IPS DF 6.9 (cell line): Measurements from ENCODE around the gene MCF2L2.
"Not testable (repeated sequence)": the region's sequence is repeated elsewhere in the genome, so short reads cannot be mapped to it uniquely, and the experiment has no call there.

ENCODE experiments used
- DNase-seq: peaks from one replicate; pipeline ENCODE4 v3.0.0-alpha.2; 2013; ENCODE audit warnings: low read depth, low spot score
- H3K27ac ChIP-seq: one replicate; pipeline ENCODE4 v1.5.1; 2013; ENCODE audit warnings: low read length, control low read depth
- H3K27me3 ChIP-seq: 2 replicates; pipeline ENCODE4 v1.6.1; 2013; ENCODE audit warnings: mild to moderate bottlenecking, low read length; ENCODE audit not compliant: control insufficient read depth, insufficient read depth
- H3K36me3 ChIP-seq: 2 replicates; pipeline ENCODE4 v1.6.1; 2013; ENCODE audit warnings: low read length; ENCODE audit not compliant: control insufficient read depth, insufficient read depth
- H3K4me1 ChIP-seq: 2 replicates; pipeline ENCODE4 v1.6.1; 2013; ENCODE audit warnings: low read length; ENCODE audit not compliant: control insufficient read depth, insufficient read depth
- H3K4me3 ChIP-seq: 2 replicates; pipeline ENCODE4 v1.5.1; 2013; ENCODE audit warnings: mild to moderate bottlenecking, low read length
- H3K9me3 ChIP-seq: 2 replicates; pipeline ENCODE4 v1.6.1; 2013; ENCODE audit warnings: low read length, inconsistent platforms; ENCODE audit not compliant: control insufficient read depth, insufficient read depth
- WGBS: extraction: QIAGEN DNeasy Blood & Tissue Kit; methylation state at CpG from one replicate; pipeline ENCODE4 v1.1.7; 2013; ENCODE audit warnings: mixed read lengths, missing lambda C conversion rate; ENCODE audit not compliant: insufficient read length, insufficient coverage; 5-methylcytosine and 5-hydroxymethylcytosine counted together

The MCF2L2 gene, protein sequence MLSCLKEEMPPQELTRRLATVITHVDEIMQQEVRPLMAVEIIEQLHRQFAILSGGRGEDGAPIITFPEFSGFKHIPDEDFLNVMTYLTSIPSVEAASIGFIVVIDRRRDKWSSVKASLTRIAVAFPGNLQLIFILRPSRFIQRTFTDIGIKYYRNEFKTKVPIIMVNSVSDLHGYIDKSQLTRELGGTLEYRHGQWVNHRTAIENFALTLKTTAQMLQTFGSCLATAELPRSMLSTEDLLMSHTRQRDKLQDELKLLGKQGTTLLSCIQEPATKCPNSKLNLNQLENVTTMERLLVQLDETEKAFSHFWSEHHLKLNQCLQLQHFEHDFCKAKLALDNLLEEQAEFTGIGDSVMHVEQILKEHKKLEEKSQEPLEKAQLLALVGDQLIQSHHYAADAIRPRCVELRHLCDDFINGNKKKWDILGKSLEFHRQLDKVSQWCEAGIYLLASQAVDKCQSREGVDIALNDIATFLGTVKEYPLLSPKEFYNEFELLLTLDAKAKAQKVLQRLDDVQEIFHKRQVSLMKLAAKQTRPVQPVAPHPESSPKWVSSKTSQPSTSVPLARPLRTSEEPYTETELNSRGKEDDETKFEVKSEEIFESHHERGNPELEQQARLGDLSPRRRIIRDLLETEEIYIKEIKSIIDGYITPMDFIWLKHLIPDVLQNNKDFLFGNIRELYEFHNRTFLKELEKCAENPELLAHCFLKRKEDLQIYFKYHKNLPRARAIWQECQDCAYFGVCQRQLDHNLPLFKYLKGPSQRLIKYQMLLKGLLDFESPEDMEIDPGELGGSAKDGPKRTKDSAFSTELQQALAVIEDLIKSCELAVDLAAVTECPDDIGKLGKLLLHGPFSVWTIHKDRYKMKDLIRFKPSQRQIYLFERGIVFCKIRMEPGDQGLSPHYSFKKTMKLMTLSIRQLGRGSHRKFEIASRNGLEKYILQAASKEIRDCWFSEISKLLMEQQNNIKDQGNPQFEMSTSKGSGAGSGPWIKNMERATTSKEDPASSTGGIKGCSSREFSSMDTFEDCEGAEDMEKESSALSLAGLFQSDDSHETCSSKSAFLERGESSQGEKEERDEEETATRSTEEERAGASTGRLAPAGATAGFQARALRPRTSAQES

DNA sequence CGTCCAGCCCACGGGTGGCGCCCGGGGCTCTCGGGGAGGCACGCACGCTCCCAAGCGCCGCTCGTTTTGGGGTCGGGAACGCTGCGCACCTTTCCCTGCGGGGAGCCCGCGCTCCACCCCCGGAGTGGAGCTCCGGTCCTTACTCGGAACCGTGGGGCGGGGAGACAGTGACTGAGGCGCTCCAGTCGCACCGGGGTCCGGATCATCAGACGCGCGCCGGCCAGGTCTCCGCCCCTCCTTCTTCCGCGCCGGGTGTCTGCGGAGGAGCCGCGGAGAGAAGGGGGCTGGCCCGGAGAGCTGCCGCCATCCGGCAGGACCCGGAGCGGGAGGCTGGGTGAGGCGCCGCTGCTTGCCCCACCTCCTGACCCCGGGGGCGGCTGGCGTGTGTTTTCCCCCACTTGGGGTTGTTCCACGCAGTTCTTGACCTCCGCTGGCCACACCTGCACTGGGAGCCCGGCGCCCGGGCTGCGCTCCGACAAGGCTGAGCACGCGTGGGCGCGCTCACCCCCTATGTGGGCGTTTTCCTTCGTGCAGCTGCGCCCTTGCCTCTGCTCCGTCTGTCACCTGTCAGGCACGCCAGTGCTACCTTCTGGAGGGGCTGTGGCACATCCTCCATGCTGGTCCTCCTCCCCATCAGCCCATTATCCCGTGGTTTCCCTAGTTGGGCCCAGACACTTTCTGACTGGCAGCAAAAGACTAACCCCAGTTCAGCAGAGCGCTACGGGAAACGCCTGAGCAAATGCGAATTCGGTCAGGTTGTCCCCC, at the start of gene MCF2L2:
MCF2L2 (minus strand) TSS at position 173 of the 765 bp plus-strand sequence. CDS start 642 bp downstream, outside the sequence.
- H3K27me3 ChIP-seq = no peaks in the 10 kb centered on the region; the same call in 1 of the 2 replicates
- no CpG with 5 or more reads among the region's 68 CpGs for WGBS

DNA sequence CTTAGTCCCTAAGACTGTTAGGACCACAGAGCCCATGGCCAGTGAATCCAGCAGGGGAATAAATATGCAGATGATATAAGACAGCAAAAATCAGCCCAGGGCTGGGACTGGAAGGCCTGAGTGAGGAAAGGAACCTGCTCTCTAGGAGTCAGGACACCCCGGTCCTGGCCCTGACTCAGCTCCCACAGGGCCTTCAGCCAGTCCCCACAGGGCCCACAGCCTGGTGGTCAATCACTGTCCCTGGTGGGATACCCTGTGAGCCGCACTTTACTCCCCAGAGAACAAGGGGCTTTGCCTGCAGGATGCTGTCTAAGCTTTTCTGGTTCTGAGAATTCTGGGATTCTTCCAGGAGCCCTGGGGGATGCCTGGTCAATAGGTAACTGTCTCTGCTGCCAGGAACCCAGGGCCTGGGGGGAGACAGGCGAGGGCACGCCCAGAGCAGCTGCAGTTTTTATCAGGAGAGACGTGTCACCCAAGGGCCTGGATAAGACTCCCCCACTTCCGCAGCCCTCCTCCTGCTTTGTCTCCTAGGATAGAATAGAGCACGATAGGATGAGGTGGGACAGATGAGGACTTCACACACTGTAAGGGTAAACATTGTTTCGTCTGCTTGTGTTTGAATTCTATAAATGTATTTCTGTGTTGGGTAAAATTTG, 49.5 kb upstream of the MCF2L2 start:
- Histone ChIP-seq H3K4me3 (no peak overlapping the region), H3K9me3 (no peaks in the 10 kb centered on the region), H3K27ac (no peak overlapping the region), H3K36me3 (no peaks in the 10 kb centered on the region), H3K27me3 (no peaks in the 10 kb centered on the region), H3K4me1 (peaks cover 1% of the 10 kb centered on the region)
- WGBS = no CpG with 5 or more reads among the region's 8 CpGs
- no peak for DNase-seq

More for the DNA sequence above, at the start of gene MCF2L2:
- Histone ChIP-seq H3K27ac (no peak within 1 kb of the TSS), H3K36me3 (no peaks in the 10 kb centered on the region), H3K9me3 (no peaks in the 10 kb centered on the region), H3K4me3 (peak within 1 kb of the TSS; percentile 98), H3K4me1 (peaks cover 2% of the 10 kb centered on the region; the same call in 1 of the 2 replicates)
- no peak for DNase-seq

DNA sequence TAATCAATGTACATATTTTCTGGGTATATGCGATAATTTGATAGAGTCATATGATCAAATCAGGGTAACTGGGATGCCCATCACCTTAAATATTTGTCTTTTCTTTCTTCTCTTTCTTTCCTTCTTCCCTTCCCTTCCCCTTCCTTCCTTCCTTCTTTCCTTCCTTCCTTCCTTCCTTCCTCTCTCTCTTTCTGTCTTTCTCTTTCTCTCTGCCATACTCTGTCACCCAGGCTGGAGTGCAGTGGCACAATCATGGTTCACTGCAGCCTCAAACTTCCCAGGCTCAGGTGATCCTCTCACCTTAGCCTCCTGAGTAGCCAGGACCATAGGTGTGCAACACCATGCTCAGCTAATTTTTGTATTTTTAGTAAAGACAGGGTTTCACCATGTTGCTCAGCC, 47.3 kb upstream of the MCF2L2 start:
- not testable (repeated sequence) for H3K4me3 ChIP-seq, H3K4me1 ChIP-seq, H3K27me3 ChIP-seq, H3K27ac ChIP-seq, H3K36me3 ChIP-seq, H3K9me3 ChIP-seq, DNase-seq
- WGBS = no CpG with 5 or more reads among the region's 1 CpG

DNA sequence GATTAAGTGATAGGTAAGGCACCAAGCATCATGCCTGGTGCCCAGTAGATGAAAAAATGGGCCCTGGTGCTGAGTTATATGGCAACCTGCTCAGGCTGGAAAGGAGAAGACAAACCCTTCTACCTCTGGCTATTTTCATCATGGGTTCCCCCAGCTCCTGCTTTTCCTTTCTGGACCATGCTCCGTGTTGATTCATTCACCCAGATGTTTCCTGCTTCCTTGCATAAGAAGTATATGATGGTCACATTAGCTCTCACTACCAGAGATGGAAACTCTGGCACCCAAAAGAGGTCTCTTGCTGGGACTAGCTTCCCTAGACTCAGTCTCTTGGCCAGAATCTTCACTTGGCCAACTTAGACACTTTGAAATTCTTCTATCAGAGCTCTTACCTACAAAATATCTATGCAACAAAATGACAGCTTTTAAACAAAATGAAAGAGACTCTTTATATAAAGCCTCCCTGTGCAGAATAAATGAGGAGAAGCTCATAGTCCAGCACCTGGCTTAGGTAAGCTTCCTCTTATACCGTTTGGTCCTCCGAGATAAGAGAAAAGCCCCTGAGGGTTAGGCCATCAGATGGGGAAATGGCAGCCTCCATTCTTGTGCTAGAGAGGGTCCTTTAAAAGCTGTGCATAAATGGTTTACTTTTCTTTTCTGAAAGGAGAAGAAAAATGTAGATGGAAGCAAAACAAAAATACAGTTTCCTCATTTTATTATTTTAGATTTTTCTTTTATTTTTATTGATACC, 46.8 kb upstream of the MCF2L2 start:
- H3K4me3 ChIP-seq = no peak overlapping the region
- H3K27me3 ChIP-seq = no peaks in the 10 kb centered on the region
- DNase-seq = no peak
- no peaks in the 10 kb centered on the region for H3K9me3 ChIP-seq
- no peaks in the 10 kb centered on the region for H3K36me3 ChIP-seq
- H3K27ac ChIP-seq = no peak overlapping the region
- H3K4me1 ChIP-seq = peaks cover 1% of the 10 kb centered on the region
- no CpG with 5 or more reads among the region's 3 CpGs for WGBS

DNA sequence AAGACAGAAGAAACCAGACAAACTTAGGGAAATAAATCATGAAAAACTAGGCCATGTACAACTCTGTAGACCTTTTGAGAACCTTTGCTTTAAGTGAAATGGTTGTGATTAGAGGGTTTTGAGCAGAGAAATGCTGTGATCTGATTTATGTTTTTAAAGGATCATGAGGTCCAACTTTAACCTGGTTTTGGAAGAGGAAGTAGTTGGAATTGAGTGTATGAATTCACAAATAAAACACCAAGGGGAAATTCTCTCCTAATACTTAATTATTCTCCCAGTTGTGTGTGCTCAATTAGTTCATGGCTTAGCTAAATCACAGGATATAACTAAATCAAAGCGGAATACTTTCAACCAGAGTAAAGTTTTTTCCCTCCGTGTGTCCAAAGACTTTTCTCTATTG, 45.5 kb upstream of the MCF2L2 start:
- Histone ChIP-seq H3K4me3 (no peak overlapping the region), H3K9me3 (no peaks in the 10 kb centered on the region)

DNA sequence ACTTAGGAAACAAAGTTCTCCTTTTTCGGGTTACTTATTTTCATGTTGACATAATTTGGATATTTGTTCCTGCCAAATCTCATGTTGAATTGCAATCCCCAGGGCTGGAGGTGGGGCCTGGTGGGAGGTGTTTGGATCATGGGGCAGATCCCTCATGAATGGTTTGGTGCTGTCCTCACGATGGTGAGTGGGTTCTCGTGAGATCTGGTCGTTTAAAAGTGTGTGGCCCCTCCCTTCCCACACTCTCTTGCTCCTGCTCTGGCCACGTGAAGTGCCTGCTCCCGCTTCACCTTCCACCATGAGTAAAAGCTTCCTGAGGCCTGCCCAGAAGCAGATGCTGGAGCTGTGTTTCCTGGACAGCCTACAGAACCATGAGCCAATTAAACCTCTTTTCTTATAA, 43.7 kb upstream of the MCF2L2 start:
- WGBS = no CpG with 5 or more reads among the region's 6 CpGs

More for the DNA sequence above, 45.5 kb upstream of the MCF2L2 start:
- H3K27me3 ChIP-seq = no peaks in the 10 kb centered on the region
- no peak overlapping the region for H3K27ac ChIP-seq
- WGBS = no CpG with 5 or more reads among the region's 2 CpGs
- H3K4me1 ChIP-seq = no peaks in the 10 kb centered on the region; the same call in 1 of the 2 replicates
- no peak for DNase-seq
- H3K36me3 ChIP-seq = no peaks in the 10 kb centered on the region

DNA sequence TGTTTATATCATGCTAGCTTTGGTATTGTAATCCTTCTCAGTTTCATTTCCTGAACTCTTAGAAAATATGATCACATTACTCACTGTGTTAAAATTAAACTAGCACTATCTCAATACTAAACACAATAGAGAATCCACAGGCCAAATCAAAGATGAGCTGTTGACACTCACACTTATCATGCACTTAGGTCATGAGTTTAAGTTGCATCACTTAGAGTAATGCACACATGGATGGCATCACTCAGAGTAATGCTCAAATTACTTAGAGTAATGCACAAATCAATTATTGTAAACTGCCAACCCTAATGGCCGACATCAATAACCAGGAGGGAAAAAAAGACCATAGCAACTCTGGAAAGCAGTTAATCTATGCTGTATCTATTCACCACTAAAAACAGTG, 40.0 kb upstream of the MCF2L2 start:
- Histone ChIP-seq H3K4me3 (no peak overlapping the region), H3K27ac (no peak overlapping the region), H3K36me3 (no peaks in the 10 kb centered on the region), H3K27me3 (no peaks in the 10 kb centered on the region), H3K4me1 (no peaks in the 10 kb centered on the region), H3K9me3 (no peaks in the 10 kb centered on the region)
- no CpG with 5 or more reads among the region's 1 CpG for WGBS
- no peak for DNase-seq

More for the DNA sequence above, 43.7 kb upstream of the MCF2L2 start:
- no peaks in the 10 kb centered on the region for H3K4me1 ChIP-seq
- no peaks in the 10 kb centered on the region for H3K9me3 ChIP-seq
- H3K36me3 ChIP-seq = no peaks in the 10 kb centered on the region
- no peak for DNase-seq
- H3K27ac ChIP-seq = no peak overlapping the region
- no peak overlapping the region for H3K4me3 ChIP-seq
- no peaks in the 10 kb centered on the region for H3K27me3 ChIP-seq

DNA sequence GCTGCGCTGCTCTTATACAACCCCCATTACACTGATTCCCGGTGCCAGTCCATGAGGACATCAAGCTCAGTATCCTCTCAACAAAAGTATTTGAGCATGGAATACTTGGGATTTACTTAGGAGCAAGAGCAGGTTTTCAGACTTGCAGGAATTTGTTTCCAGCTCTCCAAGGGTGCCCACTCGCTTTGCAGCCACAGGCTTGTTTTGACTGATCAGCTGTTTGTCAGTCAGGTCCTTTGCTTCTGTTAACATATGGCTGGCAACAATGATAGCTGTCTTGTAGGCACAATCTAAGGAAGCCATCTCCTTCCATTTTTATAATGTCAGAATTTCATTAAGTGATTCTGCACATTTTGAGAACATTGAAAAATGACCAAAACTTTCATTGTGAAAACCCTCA, 38.2 kb upstream of the MCF2L2 start:
- Histone ChIP-seq H3K27ac (no peak overlapping the region), H3K36me3 (no peaks in the 10 kb centered on the region)
- WGBS = no CpG with 5 or more reads among the region's 3 CpGs

DNA sequence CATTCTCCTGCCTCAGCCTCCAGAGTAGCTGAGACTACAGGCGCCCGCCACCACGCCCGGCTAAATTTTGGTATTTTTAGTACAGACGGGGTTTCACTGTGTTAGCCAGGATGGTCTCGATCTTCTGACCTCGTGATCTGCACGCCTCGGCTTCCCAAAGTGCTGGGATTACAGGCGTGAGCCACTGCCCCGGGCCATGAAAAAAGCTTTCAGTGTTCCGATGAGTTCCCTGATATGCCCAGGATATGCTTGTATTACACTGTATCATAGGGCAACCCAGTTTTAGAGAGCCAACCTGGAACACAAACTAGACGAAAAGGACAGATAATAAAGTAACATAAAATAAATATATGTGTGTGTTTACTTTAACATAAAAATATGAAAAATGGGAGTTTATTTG, 37.3 kb upstream of the MCF2L2 start:
- H3K27ac ChIP-seq, H3K36me3 ChIP-seq, H3K27me3 ChIP-seq, H3K9me3 ChIP-seq, H3K4me3 ChIP-seq, H3K4me1 ChIP-seq, DNase-seq: not testable (repeated sequence)
- WGBS = no CpG with 5 or more reads among the region's 13 CpGs

More for the DNA sequence above, 38.2 kb upstream of the MCF2L2 start:
- Histone ChIP-seq H3K27me3 (no peaks in the 10 kb centered on the region), H3K4me1 (no peaks in the 10 kb centered on the region), H3K4me3 (no peak overlapping the region), H3K9me3 (no peaks in the 10 kb centered on the region)
- DNase-seq = no peak
